ENCODE measurements around the gene PLA2G4B. TPM values are rescaled to one million over a fixed set of nuclear protein-coding genes. Genes with fewer than 3 reads are reported as not detected.
A peak's percentile ranks its signal among the peaks of the same experiment; 100 is the strongest.

PLA2G4B gene, protein sequence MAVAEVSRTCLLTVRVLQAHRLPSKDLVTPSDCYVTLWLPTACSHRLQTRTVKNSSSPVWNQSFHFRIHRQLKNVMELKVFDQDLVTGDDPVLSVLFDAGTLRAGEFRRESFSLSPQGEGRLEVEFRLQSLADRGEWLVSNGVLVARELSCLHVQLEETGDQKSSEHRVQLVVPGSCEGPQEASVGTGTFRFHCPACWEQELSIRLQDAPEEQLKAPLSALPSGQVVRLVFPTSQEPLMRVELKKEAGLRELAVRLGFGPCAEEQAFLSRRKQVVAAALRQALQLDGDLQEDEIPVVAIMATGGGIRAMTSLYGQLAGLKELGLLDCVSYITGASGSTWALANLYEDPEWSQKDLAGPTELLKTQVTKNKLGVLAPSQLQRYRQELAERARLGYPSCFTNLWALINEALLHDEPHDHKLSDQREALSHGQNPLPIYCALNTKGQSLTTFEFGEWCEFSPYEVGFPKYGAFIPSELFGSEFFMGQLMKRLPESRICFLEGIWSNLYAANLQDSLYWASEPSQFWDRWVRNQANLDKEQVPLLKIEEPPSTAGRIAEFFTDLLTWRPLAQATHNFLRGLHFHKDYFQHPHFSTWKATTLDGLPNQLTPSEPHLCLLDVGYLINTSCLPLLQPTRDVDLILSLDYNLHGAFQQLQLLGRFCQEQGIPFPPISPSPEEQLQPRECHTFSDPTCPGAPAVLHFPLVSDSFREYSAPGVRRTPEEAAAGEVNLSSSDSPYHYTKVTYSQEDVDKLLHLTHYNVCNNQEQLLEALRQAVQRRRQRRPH
- total RNA-seq, result 1 to 10 TPM; 4.4 to 9.1 TPM

DNA sequence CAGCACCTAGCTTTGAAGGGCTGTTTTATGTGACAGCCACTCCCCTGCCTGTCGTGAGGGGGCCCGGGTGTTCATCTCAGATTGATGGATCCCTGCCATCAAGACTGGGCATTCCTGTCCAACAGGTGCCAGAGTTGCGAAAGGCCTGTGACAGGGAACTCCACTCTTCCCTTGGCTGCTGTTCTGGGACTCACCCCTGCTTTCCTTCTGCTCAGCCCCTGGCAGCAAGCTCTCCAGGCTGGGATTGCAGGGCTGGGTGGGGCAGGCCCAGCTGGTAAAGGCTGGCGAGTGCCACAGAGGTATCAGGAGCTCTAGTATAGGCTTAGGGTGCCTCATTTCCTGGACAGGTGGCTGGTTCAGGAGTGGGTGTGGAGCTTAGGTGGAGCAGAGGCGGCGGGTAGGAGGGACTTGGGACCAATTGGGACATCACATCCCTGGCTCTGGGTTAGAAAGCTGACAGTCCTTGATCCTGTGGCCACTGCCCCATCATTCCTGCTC, at the start of gene PLA2G4B:
Gene PLA2G4B (plus strand): TSS at position 448 of the 498 bp plus-strand sequence. CDS start 67 bp downstream, outside the sequence.
- Mint-ChIP-seq H3K27ac (no peak within 1 kb of the TSS), H3K4me3 (no peak within 1 kb of the TSS), H3K4me1 (ENCODE audit: low read depth) (peaks cover 5% of the 10 kb centered on the region), H3K36me3 (ENCODE audit: insufficient read depth in 2 of 2) (peaks cover 0 to 1% of the 10 kb centered on the region in 2 donors), H3K27me3 (ENCODE audit: low read depth) (no peaks in the 10 kb centered on the region), H3K9me3 (no peaks in the 10 kb centered on the region)
- ATAC-seq (replicated peaks in 1 of 2) (no peak), DNase-seq (no peak)

DNA sequence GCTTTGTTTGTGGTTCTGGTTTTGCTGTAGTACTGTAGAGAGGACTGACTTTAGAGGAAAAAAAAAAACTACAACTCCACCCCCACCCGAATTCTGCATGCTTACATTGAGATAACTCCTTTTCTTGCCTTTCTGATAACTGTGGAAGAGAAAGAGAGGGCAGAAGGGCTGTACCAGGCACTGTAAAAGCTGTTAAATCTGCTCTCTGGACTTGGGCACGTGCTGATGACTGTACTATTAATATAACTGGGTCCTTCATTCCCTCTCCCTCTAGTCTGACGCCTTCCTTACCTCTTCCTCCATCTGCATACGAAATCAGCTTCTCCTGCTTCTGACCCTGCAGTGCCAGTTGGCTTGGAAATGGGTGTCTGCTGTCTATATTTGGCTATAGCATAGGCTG, 49.4 kb upstream of the PLA2G4B start:
- no peak overlapping the region for H3K4me3 Mint-ChIP-seq
- no peak overlapping the region for H3K27ac Mint-ChIP-seq
- no peak for ATAC-seq (replicated peaks in 1 of 2)
- no peaks in the 10 kb centered on the region for H3K9me3 Mint-ChIP-seq
- no peak for DNase-seq
- peaks cover 28% of the 10 kb centered on the region for H3K4me1 Mint-ChIP-seq (ENCODE audit: low read depth)
- no peaks in the 10 kb centered on the region for H3K27me3 Mint-ChIP-seq (ENCODE audit: low read depth)
- no peaks in the 10 kb centered on the region for H3K36me3 Mint-ChIP-seq (ENCODE audit: insufficient read depth in 2 of 2)

DNA sequence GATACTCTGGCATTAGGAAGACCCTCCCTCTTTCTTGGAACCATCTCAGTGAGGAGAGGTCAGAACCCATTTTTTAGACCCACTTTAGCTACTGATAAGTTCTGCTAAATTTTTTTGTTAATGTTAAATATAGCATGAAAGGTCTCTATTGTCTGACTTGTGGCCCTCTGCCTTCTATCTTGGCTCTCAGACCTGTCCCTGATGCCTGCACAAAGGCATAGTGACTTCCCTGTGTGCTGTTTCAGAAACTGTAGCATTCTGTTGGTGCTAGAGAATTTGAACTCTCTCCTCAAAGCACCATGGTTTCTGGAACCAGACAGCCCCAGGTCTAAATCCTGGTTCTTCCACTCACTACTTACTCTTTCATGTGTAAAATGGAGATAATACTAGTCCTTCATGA, 49.0 kb upstream of the PLA2G4B start:
- Mint-ChIP-seq H3K4me3 (no peak overlapping the region), H3K4me1 (ENCODE audit: low read depth) (peaks cover 30% of the 10 kb centered on the region), H3K27ac (no peak overlapping the region), H3K27me3 (ENCODE audit: low read depth) (no peaks in the 10 kb centered on the region), H3K9me3 (no peaks in the 10 kb centered on the region), H3K36me3 (ENCODE audit: insufficient read depth in 2 of 2) (no peaks in the 10 kb centered on the region)
- ATAC-seq (replicated peaks in 1 of 2) (no peak), DNase-seq (no peak)

DNA sequence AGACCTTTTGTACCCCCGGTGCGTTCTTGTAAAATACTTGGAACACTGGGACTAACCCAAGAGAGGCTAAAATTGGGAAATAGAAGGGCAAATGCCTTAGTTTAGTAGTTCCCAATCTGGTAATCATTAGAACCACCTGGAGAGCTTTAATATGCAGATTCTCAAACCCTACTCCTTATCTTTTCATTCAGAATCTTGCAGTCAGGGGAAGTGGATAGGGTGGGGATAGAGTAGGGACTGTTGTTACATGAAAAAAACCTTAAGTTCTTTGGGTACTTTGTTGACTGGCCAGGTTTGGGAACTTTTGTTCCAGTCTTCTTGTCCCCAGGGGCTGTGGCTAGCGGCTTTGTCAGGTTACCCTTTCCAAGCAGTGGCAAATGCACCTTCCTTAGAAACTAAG, 48.5 kb upstream of the PLA2G4B start:
- ATAC-seq (replicated peaks in 1 of 2) (no peak), DNase-seq (no peak)
- H3K4me1 Mint-ChIP-seq (ENCODE audit: low read depth), result peaks cover 35% of the 10 kb centered on the region
- no peaks in the 10 kb centered on the region for H3K9me3 Mint-ChIP-seq
- no peak overlapping the region for H3K27ac Mint-ChIP-seq
- no peaks in the 10 kb centered on the region for H3K27me3 Mint-ChIP-seq (ENCODE audit: low read depth)
- no peak overlapping the region for H3K4me3 Mint-ChIP-seq
- no peaks in the 10 kb centered on the region for H3K36me3 Mint-ChIP-seq (ENCODE audit: insufficient read depth in 2 of 2)

DNA sequence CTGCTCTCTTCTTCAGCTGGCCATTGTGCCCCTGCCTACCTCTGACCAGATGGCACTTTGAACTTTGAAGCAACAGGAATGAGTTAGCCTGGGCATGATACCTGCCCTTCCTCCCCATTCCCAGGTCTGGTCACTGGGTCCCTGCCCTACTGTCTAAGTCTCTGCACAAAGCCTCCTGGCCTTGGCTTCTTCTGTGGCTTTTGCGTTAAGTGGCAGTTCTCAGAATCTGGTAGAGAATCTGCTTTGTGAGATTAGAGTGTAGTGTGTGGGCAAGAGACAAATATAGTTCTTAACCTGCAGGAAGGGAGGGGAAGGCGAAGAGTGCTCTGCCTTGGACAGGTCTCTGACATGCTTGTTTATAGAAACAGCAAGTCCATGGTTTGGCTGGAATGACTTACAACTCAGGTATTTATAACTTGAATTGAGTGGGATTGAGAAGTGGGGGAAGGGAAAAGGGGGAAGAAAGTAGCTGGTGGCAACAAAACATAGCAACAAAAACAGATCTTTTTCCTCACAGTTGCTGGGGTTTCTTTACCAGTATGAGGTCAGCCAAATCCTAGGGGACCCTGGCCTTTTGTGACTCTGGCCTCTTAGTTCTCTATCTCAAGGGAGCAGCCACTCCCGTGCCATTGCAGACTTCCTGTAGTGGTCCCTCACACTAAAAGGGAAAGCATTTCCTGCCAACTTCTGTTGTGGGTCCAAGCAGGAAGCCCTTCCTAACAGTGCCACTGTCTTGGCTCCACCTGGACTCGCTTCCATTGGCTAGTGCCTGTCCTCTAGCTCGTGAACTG, 47.7 kb upstream of the PLA2G4B start:
- H3K9me3 Mint-ChIP-seq, result no peaks in the 10 kb centered on the region
- DNase-seq (no peak), ATAC-seq (replicated peaks in 1 of 2) (peak; percentile 27 to 32)
- H3K27ac Mint-ChIP-seq, result peak overlapping the region; percentile 45
- no peaks in the 10 kb centered on the region for H3K27me3 Mint-ChIP-seq (ENCODE audit: low read depth)
- H3K36me3 Mint-ChIP-seq (ENCODE audit: insufficient read depth in 2 of 2), result no peaks in the 10 kb centered on the region
- peak overlapping the region in 1 of 2 donors; percentile 2 for H3K4me3 Mint-ChIP-seq
- peaks cover 43% of the 10 kb centered on the region for H3K4me1 Mint-ChIP-seq (ENCODE audit: low read depth)

DNA sequence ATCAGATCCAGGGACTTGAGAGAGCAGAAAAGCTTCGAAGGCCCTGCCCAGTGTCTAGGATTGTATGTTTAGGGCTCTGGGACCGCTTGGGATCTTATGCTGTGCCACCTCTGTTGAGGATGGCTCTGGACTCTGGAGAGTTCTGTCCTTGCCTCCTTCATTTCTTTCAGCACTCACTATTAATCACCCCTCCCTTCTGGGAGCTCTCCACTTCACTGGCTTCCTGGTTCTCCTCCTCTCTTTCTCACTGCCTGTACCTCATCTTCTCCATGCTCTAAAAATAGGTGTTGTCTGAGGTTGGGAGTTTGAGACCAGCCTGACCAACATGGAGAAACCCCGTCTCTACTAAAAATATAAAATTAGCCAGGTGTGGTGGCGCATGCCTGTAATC, 47.1 kb upstream of the PLA2G4B start:
- ATAC-seq (replicated peaks in 1 of 2) (no peak), DNase-seq (no peak)
- Mint-ChIP-seq H3K27me3 (ENCODE audit: low read depth) (no peaks in the 10 kb centered on the region), H3K9me3 (no peaks in the 10 kb centered on the region), H3K27ac (peak overlapping the region; percentile 45), H3K4me3 (no peak overlapping the region), H3K4me1 (ENCODE audit: low read depth) (peaks cover 48% of the 10 kb centered on the region), H3K36me3 (ENCODE audit: insufficient read depth in 2 of 2) (no peaks in the 10 kb centered on the region)

DNA sequence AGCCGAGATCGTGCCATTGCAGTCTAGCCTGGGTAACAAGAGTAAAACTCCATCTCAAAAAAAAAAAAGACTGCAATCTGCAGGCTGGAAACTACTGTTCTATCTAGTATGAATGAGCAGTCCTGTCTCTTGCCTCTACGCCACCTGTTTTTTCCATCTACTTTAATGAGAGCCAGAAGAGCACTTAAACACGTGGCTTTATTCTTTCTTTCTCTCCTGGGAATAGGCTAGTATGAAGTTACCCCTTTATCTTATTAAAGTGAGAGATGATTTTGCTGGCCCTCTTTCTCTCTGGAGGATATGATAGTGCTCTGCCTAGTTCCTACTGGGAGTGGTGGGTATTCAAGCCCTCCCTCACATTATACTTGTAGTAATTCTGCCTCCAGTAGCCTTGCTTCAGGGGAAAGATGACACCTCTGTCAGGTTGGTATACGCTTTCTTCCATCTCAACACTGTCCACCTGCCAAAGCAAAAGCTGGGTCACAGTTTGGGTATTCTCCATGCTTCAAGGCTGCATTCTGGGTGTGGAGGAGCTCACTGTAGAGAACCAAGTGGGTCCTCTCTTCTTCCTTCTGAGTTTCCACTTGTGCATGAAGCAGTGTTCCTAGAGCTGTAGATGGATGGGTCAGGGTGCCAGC, 46.5 kb upstream of the PLA2G4B start:
- DNase-seq, result no peak
- Mint-ChIP-seq H3K36me3 (ENCODE audit: insufficient read depth in 2 of 2) (no peaks in the 10 kb centered on the region), H3K9me3 (no peaks in the 10 kb centered on the region), H3K4me3 (no peak overlapping the region), H3K27ac (peak overlapping the region; percentile 45), H3K27me3 (ENCODE audit: low read depth) (no peaks in the 10 kb centered on the region), H3K4me1 (ENCODE audit: low read depth) (peaks cover 51% of the 10 kb centered on the region)
- no peak for ATAC-seq (replicated peaks in 1 of 2)

DNA sequence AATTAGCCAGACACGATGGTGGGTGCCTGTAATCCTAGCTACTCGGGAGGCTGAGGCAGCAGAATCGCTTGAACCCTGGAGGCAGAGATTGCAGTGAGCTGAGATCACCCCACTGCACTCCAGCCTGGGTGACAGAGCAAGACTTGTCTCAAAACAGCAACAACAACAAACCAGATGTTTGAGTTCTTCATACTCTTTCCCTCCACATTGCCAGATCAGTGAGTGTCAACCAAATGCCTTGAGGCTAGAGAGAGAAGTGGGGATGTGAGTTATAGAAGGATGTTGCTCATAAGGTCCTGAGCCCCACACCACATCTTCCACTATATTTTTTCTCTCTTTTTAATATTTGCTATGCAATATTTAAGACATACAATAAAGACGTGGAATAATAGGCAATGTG, 44.6 kb upstream of the PLA2G4B start:
- no peak for ATAC-seq (replicated peaks in 1 of 2)
- no peaks in the 10 kb centered on the region for H3K27me3 Mint-ChIP-seq (ENCODE audit: low read depth)
- no peaks in the 10 kb centered on the region for H3K36me3 Mint-ChIP-seq (ENCODE audit: insufficient read depth in 2 of 2)
- peaks cover 53% of the 10 kb centered on the region for H3K4me1 Mint-ChIP-seq (ENCODE audit: low read depth)
- no peaks in the 10 kb centered on the region for H3K9me3 Mint-ChIP-seq
- H3K4me3 Mint-ChIP-seq, result no peak overlapping the region
- no peak for DNase-seq
- H3K27ac Mint-ChIP-seq, result no peak overlapping the region

DNA sequence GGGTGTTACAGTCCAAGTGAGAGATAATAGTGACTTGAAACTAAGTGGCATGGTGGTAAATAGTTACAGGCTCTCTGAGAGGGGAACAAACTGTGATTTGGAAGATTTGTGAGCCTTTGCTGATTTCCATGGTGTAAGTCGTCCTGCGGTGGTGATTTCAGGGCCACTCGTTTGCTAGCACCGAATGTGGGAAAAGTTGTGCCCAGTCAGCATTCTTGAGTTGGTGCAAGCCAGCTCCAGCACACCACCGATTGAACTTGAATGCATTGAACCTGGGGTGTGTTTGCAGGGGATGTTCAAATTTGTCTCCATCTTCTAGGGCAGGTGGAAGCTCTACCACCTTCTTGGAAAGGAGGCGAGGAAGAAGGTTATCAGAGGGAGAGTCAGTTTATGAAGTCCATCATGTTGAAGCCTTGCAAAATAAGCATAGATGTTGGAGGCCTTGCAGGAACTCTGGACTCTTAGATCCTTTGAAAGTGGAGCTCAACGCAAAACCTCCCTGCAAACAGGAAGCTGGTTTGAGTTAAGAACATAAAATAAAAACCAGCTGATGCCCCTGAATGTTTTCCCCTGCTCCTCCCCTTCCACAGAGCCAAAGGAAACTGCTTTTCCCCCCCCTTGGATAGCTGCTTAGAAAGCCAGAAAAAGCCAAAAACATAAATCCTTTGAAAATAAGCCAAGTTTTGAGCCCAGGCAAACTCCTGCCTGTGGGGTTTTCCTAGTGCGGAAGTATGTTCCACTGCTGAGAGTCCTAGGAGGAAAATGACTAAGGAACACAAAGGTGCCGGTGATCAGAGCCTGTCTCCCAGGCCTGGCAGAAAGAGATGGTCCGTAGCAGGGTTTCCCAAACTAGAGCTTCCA, 42.4 kb upstream of the PLA2G4B start:
- DNase-seq (no peak), ATAC-seq (replicated peaks in 1 of 2) (no peak)
- H3K27ac Mint-ChIP-seq, result no peak overlapping the region
- H3K4me1 Mint-ChIP-seq (ENCODE audit: low read depth), result peaks cover 31% of the 10 kb centered on the region
- no peak overlapping the region for H3K4me3 Mint-ChIP-seq
- no peaks in the 10 kb centered on the region for H3K36me3 Mint-ChIP-seq (ENCODE audit: insufficient read depth in 2 of 2)
- H3K27me3 Mint-ChIP-seq (ENCODE audit: low read depth), result no peaks in the 10 kb centered on the region
- H3K9me3 Mint-ChIP-seq, result no peaks in the 10 kb centered on the region

DNA sequence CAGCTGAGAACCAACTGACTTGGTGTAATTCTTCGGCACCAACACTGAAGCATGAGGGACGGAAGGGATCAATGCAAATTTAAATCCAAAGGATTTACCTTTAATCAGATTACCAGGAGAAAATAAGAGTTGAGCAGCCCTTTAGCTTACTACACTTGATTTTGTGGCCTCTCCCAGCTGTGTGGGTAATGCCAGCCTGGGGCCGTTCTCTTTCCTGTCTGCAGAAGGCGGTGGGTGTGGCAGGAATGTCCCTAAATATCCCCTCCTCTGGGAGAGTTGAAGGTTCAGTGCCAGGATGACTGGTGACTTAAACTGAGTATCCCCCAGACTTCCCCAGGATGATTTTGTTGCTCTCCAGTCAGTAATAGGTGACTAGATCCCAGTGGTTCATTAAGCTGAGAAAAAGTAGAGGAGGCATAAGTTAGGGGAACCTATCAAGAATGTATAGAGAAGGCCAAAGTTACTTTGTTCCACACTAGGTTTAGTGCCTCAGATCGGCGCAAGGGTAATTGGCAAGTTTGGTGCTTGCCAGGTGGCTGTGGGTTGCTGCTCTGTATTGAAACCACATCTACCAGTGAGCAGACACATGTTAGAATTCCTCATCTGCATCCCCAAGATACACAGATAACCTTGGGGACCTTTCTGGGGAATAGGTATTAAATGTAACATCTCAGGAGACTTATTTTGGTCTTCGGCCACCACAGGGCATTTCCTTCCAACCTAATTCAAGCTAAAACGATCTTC, 41.3 kb upstream of the PLA2G4B start:
- Mint-ChIP-seq H3K4me1 (ENCODE audit: low read depth) (peaks cover 24% of the 10 kb centered on the region), H3K4me3 (no peak overlapping the region), H3K27me3 (ENCODE audit: low read depth) (no peaks in the 10 kb centered on the region), H3K36me3 (ENCODE audit: insufficient read depth in 2 of 2) (peaks cover 0 to 1% of the 10 kb centered on the region in 2 donors), H3K9me3 (no peaks in the 10 kb centered on the region), H3K27ac (no peak overlapping the region)
- DNase-seq (no peak), ATAC-seq (replicated peaks in 1 of 2) (no peak)

DNA sequence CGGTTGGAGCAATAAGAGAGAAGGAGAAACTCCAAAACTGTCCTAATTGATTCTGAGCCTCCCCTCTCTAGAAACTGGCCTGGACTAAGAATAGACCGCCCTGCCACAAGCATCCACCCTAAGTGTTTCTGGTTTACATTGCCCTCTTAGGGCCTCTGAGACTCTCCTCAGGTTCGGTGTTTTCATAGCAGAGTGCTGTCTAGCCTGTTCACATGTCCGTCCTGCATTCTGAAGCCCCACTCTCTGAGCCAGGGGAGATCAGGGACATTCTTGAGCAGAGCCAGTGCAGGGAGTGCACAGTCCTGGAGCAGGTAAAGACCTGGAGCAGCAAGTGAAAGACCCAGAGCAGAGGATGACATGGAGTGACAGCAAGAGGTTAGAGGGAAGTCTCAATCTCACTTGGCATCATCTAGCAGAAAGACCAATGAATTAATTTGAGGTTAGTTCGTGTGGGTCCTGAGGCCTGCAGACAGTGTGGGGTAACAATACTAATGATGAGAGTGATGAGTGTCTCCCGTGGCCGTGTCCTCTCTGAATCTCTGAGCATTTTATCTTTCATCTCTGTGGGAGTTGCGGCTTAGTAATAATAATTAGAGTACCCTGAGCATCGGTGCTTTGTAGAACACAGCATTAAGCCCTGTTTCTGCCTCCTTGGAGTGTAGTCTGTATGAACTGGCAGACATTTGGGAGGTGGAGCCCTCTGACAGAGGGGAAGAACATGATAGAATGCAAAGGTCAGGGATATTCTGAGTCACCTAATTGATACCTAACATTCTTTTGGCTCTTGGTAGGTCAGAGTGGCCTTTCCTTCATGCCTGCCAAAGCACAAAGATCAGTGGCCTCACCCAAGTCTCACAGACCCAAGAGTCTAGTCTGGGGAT, 39.8 kb upstream of the PLA2G4B start:
- no peaks in the 10 kb centered on the region for H3K27me3 Mint-ChIP-seq (ENCODE audit: low read depth)
- DNase-seq, result no peak
- peak; percentile 18 to 49 for ATAC-seq (replicated peaks in 1 of 2)
- no peaks in the 10 kb centered on the region for H3K9me3 Mint-ChIP-seq
- peaks cover 0 to 1% of the 10 kb centered on the region in 2 donors for H3K36me3 Mint-ChIP-seq (ENCODE audit: insufficient read depth in 2 of 2)
- H3K4me3 Mint-ChIP-seq, result no peak overlapping the region
- peaks cover 24% of the 10 kb centered on the region for H3K4me1 Mint-ChIP-seq (ENCODE audit: low read depth)
- no peak overlapping the region for H3K27ac Mint-ChIP-seq

Measured in activated T-cell treated with anti-CD3 and anti-CD28 coated beads, Interleukin-2, amount 50 U/mL, for 72 hours (primary cell).